Stimulated activated CD8-positive, alpha-beta memory T cell treated with anti-CD3 and anti-CD28 coated beads, Interleukin-7, amount 100 ng/mL, for 48 hours (primary cell): ENCODE measurements around the gene PELI2.
"Not testable (repeated sequence)": the region's sequence is repeated elsewhere in the genome, so short reads cannot be mapped to it uniquely, and the experiment has no call there.

ENCODE experiments used
- DNase-seq, 2 donors: peaks; one replicate each; pipeline ENCODE4 v3.0.0-alpha.2; 2020; ENCODE audit warnings: low read depth in 1 of 2; ENCODE audit errors: extremely low read depth in 1 of 2

The PELI2 gene

DNA sequence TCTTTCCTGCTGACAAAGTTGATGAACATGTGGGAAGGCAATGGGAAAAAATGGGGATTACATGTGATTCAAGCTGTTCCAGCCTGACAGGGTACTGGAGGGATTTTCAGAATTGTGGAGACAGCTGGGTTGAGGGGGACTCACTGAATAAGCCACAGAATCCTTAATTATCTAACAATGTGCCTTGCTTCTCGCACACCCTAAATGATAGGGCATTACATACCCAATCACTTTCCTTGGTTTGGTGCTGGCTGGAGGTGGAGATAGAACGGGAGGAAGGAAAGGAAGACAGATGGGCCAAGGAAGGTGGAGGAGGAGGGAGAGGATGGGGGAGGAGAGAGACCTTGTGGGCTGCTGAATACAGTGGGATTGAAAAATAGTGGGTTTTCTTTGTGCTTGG is 20.7 kb downstream of the PELI2 start:
- no peak for DNase-seq

DNA sequence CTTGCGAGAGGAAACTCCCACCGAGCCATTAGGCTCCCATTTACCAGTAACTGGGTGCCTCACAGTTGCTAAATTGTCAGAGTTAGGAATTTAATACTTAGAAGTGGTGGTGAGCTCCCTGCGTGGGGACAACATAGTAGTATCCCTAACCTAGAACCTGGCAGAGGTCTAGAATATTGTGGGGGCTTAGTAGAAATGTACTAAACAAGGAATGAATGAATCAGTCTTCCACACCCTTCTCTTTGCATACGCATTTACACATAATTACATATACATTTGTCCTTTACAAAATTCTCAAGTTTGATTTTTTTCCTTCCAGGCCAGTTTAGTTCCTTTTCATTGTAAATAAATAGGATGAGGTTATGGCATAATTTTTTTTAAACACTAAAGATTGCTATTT is 24.1 kb downstream of the PELI2 start:
- no peak for DNase-seq

DNA sequence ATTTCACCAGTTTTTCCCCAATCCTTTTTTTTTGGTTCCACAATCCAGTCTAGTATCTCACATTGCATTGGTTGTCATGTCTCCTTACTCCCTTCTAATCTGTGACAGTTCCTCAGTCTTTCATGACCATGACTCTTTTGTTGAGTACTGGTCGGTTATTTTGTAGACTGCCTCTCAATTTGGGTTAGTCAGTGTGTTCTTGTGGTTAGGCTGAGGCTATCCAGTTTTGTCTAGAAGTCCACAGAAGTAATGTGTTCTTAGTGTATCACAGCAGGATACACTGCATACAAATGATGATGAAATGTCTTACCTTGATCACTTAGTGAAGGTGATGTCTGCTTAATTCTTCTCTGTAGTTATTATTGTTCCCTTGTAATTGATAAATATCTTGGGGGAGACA is 24.8 kb downstream of the PELI2 start:
- no peak for DNase-seq

- no peak for DNase-seq
Observed at GRCh38 chr14:56144176-56144575, 26.0 kb downstream of the PELI2 start.

DNA sequence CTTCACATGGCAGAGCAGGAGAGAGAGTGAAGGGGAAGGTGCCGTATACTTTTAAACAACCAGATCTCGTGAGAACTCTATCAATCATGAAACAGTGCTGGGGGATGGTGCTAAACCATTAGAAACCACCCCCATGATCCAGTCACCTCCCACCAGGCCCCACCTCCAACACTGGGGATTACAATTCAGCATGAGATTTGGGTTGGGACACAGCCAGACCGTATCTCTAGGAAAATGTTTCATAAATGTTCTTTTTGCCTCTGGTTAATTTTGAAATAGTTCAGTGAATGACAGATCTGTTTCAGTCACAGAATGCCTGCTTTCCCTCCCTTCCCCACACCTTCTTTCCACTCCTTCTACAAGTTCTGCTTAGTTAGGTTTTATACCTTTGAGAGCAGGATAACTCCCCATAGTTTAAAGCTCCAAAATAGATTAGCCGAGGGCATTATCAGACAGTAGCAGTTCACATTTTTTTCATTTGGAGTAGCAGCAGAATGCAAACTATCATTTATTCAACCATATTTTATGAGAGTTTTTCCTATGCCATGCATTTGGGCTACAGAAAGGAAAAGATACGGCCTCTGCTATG is 27.1 kb downstream of the PELI2 start:
- DNase-seq = no peak

- no peak for DNase-seq
Observed at GRCh38 chr14:56145965-56146364, 27.8 kb downstream of the PELI2 start.

DNA sequence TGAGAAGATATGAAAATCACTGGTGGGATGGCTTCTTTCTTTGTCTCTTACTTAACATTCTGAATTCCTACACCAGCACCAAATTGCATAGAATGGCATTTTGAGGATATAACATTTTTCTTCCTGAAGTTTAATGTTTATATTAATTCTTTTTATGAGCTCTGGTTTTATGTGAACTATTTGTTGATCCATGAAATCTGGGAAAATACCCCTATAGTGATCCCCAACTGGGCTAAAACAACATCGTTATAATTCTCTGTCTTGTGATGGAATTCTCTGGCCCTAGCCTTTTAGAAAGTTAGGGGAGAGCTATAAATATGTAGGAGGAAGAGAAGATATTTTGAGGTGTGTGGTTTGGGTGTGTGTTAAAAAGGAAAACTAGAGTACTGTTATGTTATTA is 29.2 kb downstream of the PELI2 start:
- no peak for DNase-seq

DNA sequence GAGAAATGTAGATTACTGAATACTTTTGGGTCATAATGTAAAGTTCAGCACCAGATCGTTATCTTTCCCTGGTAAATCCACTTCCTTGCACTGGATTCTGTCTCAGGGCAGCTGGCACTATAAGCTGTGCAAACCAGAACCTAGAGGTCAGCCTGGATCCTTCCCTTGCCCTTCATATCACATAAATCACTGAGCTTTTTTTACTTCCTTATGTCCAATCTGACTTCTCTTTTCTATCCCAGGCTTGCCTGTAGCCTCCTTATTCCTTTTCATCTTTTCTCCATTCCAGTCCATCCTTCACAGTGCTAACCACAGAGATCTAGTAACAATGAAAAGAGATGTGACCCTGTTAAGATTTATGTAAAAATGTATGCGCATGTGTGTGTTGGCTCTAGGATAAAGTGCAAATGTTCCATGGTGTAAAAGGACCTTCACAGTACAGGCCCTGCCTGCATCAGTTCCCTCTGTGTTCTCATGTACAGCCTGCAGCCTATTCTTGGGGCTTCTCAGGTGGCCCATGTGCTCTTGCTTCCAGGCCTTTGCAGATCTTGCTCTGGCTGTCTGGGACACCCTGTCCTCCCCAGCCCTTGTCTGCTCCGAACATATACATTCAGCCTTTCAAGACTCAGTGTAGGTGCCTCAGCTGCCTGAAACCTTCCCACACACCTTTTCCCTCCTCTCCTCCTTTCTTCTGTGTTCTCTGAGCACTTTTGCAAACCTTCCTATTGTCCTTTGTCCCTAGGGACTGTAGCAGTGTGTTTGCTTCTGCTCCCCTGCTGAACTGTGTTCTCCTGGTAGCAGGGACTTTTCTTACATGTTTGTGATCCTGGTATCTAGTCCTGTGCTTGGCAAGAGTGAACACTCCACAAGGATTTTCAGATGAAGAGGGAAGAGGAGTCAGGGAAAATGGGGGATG is 30.0 kb downstream of the PELI2 start:
- DNase-seq = no peak

DNA sequence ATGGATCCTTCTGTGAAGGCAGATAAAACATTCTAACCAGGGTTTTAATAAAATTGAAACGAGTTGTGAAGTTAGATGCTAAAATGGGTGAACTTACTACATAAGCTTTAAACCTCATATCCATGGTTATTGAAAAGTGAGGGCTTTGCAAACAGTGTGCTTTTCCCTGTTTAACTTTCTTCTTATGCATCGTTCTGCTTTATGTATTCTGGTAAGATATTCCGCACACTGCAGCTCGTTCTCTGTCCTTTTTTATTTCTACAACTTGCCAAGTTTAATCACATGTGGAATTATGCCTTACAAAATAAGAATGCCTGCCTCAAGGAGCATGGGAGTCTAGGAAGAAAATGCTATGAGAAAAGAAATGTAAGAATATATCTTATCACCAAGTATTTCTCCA is 30.9 kb downstream of the PELI2 start:
- DNase-seq = no peak

GRCh38 chr14:56149995-56150394 is 31.8 kb downstream of the PELI2 start:
- no peak for DNase-seq

GRCh38 chr14:56150645-56151345 is 32.6 kb downstream of the PELI2 start:
- DNase-seq = no peak

DNA sequence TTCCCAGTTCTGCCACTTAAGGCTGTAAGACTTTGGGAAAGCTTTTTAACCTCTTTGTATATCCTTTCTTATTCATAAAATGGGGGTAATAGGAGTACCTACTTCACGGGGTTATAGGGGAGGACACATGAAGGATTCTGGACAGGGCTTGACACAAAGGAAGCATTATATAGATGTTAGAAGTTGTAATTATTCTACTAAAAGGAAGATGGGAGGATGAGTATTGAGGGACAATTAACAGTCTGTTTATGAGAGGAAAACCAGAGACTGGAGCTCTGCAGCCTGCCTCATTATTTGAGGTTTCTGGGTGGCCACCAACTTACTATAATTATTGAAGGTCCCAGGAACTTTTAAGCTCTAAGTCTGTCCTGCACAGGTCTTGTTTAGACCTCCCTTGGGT is 34.0 kb downstream of the PELI2 start:
- no peak for DNase-seq

DNA sequence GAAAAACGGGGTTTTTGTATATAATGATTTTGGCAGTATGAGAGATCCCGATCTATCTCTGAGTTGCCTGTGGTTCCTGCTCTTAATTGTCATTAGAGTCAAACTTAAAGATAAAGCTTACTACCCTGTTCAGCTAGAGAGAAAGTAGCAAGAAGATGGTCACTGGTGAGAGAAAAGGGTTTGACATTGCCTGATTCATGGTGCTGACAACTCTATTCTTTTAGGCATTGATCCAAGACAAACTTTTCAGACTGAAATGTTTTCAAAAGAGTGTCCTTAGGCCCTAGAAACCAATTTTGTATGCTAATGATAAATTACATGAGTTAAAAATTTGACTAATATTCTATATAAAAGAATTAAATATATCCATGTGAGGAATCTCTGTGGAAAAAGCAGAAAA is 35.1 kb downstream of the PELI2 start:
- no peak for DNase-seq

DNA sequence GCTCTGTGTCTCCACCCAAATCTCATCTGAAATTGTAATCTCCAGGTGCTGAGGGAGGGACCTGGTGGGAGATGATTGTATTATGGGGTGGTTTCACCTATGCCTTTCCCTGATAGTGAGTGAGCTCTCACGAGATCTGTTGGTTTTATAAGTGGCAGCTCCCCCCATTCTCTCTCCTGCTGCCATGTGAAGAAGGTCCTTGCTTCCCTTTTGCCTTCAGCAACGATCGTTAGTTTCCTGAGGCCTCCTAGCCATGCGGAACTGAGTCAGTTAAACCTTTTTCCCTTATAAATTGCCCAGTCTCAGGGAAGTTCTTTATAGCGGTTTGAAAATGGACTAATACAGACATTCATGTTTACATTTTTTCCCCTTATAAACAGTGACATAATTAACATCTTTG is 36.1 kb downstream of the PELI2 start:
- no peak for DNase-seq

DNA sequence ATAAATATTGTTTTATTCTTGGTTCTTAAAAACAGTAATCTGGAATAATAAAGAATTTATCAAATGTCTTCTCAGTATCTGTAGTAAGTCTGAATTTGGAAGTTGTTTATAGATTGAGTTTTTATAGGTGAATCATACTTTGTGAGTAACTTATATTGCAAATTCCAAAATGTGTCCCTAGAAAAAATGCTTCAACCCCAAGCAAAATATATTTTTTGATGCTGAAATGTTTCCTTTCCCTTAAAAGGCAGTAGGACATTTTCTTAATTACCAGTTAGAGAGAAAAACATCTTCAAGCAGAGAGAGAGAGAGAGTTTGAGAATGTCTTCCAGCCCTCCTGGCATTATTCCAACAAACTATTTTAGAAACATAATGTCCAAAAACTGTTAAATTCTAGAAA is 37.9 kb downstream of the PELI2 start:
- no peak for DNase-seq

DNA sequence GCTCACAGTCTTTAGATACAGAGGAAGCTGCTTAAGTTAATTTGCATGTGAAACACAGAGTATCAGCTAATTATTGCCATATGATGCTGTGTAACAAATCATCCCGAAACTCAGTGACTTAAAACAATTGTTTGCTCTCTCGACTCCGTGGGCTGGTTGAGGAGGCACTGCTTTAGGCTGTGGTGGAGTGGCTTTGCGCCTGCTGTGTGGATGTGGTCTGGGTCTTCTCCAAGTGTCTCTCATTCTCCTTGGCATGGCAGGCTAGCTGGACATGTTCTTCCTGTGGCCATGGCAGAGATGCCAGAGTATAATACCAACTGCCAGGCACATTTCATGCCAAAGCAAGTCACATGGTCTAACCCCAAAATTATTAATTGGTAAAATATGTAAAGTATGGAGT is 40.9 kb downstream of the PELI2 start:
- no peak for DNase-seq

GRCh38 chr14:56160088-56160487 is 41.9 kb downstream of the PELI2 start:
- no peak for DNase-seq

DNA sequence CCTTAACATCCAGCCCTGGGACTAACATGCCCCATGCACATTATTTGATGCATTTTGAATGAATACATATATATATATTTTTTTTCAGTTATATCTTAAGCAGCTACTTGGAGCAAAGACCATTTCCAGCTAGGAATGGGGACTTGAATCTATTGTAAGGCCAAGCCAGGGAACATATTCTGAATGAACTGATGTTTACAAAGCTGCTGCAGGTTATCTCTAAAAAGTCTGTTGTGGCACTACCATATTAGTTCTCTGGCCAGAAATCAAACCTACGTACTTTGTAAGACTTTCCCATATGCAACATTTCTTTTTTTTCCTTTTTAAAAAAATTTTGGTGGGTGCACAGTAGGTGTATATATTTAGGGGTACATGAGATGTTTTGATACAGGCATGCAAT is 43.4 kb downstream of the PELI2 start:
- no peak for DNase-seq

DNA sequence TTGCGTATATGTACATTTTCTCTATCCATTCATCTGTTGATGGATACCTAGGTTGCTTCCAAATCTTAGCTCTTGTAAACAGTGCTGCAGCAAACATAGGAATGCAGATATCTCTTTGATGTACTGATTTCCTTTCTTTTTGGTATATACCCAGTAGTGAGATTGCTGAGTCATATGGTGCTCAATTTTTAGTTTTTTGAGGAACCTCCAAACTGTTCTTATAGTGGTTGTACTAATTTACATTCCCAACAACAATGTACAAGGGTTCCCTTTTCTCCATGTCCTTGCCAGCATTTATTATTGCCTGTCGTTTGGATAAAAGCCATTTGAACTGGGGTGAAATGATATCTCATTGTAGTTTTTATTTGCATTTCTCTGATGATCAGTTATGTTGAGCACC is 44.3 kb downstream of the PELI2 start:
- DNase-seq = no peak

DNA sequence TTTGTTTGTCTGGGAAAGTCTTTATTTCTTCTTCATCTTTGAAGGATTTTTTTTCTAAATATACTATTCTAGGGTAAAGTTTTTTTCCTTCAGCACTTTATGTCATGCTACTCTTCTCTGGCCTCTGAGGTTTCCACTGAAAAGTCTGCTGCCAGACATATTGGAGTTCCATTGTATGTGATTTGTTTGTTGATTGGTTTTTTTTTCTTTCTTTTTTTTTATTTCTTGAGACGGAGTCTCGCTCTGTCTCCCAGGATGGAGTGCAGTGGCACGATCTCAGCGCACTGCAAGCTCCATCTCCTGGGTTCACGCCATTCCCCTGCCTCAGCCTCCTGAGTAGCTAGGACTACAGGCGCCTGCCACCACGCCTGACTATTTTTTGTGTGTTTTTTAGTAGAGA is 48.4 kb downstream of the PELI2 start:
- not testable (repeated sequence) for DNase-seq

- no peak for DNase-seq
Observed at GRCh38 chr14:56168007-56168616, 49.9 kb downstream of the PELI2 start.

DNA sequence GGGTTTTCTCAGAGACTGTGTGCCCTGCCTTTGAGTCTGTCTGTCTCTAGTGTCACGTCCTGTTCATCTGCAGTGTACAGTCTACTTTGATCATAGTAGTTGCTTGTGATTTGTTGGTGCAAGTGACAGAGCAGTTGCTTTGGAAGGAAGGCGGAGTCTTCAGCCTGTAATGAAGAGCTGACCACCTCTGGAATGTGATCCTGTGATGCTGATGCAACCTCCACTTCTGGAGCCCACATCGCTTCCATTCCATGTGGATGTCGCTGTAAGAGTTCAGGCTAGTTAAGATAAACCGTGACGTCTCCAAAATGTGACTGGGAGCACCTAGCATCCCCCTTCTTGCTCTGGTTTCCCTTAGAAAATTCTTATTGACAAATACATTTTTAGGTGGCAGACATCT is 51.8 kb downstream of the PELI2 start:
- DNase-seq = no peak
